Measurements from ENCODE around the gene KRT38. TPM values are rescaled to one million over a fixed set of nuclear protein-coding genes. Genes with fewer than 3 reads are reported as not detected.
"Not testable (repeated sequence)": the region's sequence is repeated elsewhere in the genome, so short reads cannot be mapped to it uniquely, and the experiment has no call there.

The KRT38 gene
- total RNA-seq, 1 donor from 2014 or later: not detected

DNA sequence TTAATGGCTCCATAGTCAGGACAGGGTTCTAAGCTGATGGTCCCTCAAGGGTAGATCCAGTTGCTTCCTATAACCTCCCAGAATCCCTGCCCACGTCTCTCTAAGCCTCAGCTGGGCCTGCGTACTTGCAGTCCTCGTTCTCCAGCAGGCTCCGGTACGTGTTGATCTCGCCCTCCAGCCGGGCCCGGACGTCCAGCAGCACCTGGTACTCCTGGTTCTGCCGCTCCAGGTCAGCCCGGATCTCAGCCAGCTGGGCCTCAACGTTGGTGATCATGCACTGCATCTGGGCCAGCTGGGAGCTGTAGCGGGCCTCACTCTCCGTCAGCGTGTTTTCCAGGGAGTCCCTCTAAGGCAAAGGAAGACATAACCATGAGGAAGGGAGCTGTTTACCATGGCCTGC, 21.9 kb upstream of the KRT38 start:
- DNase-seq (ENCODE audit: low spot score): no peak

DNA sequence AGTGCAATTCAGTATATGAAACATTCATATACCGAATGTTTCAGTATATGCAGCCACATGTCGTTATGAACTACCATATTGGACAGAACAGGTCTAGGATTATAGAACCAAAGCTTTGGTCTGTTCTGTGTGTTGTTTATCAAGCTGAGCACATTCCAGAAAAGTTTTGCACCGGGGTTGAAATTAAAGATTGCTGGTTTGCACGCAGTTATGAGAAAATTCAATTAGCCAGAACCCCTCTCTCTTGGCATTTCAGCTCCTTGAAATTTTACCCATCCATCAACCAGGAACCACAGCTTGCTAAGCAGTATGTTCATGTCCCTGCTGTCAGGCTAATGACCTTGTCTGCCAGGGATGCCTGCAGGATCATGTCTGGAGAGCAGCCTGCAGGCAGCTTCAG, 16.9 kb upstream of the KRT38 start:
- DNase-seq (ENCODE audit: low spot score): no peak

DNA sequence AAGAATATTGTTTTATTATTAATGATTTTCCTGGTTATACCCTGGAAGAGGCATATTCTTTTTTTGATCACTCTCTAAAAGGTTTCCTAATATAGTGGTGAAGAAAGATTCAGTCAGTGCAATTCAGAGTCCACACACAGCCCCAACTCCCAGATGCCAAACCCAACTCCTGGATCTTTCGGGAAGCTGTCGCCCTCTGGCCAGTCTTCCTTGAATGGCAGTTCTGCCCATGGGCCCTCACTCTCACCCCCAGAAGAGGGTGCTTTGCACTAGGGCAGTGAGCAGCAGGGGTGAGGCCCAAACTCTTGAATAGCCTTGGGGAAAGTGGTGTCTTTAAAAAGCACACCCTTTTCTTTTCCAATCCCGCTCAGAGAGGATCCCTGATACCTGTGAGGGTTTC, 15.4 kb upstream of the KRT38 start:
- DNase-seq (ENCODE audit: low spot score): no peak

DNA sequence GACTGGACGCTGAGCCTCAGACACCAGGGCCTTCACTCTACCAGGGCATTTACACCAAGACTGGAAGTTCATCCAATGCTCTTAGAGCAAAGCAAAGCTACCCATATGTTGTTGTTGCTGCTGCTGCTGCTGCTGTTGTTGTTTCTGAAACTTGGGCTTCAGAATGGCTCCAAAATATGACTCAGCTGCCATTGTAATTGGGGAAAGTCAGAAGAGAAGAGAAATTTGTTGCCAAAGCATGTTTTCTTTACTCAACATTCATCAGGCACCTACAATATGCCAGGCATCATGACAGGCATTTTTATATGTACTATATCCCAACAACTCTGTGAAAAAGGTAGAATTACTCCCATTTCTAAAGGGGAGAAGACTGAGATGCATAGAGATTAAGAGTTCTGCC, 14.5 kb upstream of the KRT38 start:
- DNase-seq (ENCODE audit: low spot score): no peak

DNA sequence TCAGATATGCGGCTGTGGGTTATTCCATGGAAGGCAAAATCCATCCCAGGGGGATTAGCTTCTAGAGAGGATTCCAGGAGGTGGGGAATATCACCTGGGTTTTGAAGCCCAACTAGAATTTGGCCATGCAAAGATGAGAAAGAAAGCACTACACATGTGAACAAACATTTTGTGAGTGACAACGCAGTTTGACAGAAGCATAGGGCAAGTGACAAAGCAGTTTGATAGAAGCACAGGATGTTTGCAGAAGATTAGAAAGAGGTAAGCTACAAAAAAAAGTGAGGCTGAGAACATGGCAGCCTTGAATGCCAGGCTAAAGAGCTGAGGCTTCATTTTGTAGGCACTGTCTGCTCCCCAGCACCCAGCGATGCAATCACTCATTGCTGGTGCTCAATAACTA, 12.3 kb upstream of the KRT38 start:
- no peak for DNase-seq (ENCODE audit: low spot score)

DNA sequence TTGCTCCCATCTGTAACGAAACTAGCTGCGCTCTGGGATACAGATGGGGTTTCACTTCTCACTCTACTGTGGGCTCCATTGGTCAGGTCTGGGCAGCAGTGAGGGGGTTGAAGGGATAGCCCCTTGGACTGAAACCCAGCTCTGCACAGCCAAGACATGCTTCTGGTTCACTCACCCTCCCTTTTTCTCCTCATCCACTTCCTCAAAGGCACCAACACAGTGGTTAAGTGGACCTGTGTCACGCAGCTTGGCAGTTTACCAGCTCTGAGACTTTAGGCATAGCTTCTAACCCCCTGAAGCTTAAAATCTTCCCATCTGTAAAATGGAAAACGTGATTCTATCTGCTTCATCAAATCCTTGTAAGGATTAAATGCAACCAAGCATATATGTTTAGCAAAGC, 11.5 kb upstream of the KRT38 start:
- DNase-seq (ENCODE audit: low spot score): no peak

DNA sequence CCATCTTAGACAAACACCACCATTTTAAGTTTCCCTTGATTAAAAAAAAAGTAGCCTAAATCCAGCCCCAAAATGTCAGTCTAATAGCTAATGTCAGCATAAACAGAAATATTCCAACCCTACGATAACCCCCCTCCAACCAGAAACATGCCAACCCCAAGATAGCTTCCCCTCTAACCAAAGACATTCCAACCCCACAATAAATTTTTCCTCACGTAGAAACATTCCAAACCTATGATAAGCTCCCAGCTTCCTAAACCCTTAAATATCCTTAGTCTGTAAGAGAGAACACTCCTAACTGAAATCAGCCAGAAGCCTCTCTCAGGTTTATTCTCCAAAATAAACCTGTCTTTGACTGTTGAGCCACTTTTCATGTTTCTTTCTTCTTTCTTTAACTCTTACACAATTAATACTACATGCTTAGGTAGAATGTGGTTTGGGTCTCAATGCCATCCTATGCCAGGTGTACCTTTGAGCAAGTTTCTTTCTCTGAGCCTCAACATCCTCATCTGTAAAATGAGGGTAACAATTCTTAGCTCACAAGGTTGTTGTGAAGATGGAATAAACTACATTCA, 10.5 kb upstream of the KRT38 start:
- DNase-seq (ENCODE audit: low spot score): no peak

DNA sequence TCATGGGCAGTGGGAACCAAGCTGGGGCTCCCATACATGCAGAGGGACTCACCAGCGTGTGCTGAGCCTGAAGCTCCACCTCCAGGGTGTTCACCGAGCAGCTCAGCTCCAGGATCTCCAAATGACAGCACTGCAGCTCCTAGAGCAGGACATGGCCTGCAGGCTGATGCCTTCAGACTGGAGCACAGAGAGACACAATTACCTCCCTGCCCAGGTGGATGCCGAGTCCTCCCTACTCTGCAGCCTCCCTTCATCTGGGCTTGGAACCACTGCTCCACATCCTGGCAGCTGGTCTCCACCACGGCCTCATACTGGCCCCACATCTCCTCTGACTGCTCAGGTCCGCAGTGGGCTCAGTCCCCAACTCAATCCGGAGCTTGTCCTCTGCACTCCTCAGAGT, 8.2 kb upstream of the KRT38 start:
- no peak for DNase-seq (ENCODE audit: low spot score)

DNA sequence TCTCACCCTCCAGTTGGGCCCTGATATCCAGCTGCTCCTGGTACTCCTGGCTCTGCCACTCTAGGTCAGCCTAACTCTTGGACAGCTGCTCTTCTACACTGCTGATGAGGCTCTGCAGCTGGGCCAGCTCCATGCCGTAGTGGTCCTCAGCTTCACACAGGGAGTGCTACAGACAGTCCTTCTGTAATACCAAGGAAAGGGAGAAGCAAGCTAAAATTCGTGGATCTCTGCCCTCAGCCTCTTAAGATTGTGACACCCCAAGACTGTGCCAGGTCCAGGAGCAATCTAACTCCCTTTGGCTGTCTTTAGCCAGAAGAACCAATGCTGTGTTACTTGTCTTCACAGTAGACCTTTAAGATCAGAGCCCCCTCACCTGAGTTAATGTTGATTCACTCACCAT, 7.7 kb upstream of the KRT38 start:
- DNase-seq (ENCODE audit: low spot score): no peak

DNA sequence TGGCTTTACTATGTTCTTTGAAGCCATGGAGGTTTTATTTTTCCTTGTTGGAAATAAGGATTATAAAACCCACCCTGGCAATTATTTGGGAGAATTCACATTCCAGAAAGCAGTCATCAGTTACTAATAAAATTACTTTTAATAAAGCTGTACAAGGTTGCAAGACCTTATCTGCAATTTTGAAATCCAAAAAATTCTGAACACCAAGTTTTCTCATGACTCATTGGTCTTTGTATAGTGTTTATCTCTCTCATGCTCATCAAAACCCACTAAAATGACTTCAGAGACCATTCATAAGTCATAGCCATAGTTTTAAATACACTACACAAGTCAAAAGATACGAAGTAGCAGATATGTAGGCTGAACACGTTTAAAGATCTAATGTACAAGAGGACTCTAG, 6.0 kb upstream of the KRT38 start:
- DNase-seq (ENCODE audit: low spot score): no peak

DNA sequence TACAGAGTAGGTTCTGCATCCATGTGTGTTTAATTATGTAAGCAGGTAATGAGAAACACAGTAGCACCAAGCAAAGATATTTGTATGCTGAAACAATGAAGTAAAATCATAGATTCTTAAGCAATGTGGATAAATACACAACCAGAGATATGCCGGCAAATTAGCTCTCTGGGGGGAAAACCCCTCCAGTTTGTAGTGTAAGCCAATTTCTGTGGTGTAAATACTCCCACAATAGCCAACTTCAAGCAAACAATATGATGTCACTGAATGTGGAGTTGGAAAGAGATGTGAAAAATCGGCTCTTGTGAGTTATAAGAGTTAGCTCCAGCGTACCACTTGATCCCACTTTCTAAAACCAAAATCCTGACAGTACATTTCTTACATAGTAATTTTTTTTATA, 3.9 kb upstream of the KRT38 start:
- DNase-seq (ENCODE audit: low spot score): no peak

DNA sequence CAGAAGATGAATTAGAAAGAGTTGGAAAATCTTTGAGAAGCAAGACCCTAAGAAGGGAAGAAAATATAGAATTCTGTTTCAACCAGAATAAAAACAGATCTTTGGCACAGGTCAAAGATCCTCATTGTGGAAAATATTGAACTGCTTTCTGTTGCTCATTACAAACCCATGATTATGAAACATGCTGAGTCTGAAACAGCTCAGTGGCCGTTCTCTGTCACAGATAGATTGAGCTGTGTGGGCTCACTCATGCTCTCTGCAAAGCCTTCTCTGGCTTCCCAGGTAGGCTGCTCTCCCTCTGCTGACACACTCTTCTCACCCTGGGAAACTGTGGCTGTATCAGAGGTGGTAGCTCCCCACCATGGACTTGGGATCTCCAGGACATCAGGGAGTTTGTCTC, 3.4 kb upstream of the KRT38 start:
- no peak for DNase-seq (ENCODE audit: low spot score)

DNA sequence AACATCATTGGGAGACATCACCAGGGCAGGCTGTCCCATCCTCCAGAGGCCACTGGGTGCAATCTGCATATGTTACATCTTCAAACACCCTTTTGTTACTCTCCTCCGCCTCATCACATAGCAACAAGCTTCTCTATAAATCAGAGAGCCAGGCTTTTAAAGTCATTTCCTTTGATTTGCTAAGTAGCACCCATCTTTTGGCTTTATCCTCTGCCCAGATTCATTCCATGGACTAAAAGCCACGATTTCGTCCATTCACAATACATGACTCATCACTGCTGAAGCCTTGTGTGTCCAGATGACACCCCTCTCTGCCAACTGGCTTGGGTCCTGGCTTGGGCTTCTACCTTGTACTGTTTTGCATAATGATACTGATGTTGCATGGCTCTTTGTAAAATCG, 2.0 kb upstream of the KRT38 start:
- DNase-seq (ENCODE audit: low spot score): no peak

DNA sequence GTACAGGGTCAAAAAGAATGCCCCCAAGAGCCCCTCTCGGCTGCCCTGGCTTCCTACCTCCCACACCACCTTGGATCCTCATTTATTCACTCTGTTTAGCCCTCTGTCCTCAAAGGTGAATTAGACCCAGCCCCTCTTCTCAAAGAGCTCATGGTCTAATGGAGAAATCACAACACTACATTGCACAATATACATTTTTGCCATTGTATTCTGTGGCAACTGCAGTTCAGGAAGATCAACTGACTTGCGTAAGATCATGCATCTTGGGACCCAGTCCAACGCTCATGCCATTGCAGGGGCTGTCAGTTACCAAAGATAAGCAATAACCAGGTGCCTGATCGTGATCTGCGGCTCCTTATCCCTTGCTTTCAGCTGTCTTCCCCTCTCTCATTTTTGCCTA, 1.4 kb downstream of the KRT38 start:
- no peak for DNase-seq (ENCODE audit: low spot score)

DNA sequence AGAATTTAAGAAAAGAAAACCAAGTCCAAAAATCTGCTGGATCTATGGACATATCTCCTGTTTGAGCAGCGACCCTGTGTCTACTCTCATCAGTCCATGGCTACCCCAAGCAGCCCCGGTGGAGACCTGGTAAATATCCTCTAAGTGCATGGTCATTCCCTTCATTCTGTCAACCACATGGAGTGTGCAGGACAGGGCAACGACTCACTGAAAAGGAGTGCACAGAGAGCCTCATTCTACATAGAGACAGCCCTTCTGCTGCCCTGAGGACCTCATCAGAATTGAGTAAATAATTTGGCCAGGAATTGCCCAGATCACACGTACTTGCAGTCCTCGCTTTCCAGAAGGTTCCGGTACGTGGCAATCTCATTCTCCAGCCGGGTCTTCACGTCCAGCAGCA, 3.0 kb downstream of the KRT38 start:
- DNase-seq (ENCODE audit: low spot score): no peak

DNA sequence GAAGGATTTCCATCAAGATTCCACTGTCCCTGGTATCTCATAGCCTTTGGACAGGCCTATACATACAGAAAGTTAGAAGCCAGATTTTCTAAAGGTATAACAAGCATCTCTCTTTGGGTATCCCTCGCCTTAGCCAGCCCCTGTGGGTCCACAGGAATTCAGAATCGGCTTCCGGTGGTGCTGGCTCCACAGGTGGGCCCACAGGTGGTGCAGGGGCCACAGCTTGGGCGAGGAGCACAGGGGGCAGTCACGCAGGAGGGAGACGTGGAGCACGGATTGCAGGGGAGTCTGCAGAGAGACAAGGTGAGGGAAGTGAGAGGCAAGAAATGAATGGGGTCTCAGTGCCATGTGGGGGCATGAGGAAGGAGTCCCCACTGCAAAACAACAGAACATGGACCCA, 3.5 kb downstream of the KRT38 start:
- DNase-seq (ENCODE audit: low spot score): no peak

DNA sequence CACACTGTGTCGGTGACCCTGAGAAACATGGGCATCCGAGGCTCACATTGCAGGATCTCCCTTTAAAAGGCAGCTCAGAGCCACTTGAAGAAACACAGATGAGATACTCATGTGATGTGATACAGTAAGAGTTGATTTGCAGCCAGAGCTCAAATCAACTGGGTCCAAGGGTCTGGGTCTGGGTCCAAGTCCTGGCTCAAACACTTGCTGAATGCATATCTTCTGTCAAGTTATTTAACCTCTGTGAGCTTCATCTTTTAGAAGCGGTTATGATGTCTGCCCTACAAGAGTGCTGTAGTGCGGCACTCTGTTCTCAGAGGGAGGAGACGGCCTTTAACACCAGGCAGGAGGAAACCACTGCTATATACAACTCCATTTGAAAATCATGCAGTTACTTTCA, 6.4 kb downstream of the KRT38 start:
- no peak for DNase-seq (ENCODE audit: low spot score)

DNA sequence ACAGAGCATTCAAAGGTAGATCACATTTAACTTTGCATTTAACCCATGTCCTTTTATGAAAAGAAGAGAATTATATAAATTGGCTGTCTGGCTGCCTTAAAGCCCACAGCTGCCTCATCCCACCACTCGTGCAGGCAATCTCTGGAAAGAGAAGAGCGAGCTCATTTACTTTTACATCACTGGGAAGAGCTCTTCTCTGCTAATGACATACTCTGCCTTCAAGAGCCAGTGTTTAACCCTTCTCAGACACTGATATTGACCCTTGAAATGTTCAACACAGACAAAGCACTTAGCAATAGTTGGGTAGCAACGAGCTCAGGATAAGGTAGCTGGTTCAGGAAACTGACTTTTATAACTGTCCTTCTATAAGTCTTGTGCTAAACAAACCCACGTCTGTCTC, 6.8 kb downstream of the KRT38 start:
- no peak for DNase-seq (ENCODE audit: low spot score)

DNA sequence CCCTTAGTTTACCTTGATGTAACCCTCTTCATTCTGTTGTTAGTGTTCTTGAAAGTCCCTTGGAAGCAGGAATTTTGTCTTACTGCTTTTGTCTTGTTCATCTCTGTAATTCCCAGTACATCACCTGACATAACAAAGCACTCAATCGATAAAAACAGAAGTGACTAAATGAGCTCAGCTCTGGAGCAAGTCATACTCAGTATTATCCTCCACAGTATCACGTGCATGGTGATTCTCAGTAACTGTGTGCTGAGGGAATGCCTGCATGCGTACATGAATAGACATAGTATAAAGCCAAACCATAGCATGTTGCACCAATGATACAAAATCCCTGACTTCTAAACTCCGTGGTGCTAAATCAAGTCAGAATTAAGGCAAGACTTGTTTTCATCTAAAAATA, 7.2 kb downstream of the KRT38 start:
- DNase-seq (ENCODE audit: low spot score): no peak

DNA sequence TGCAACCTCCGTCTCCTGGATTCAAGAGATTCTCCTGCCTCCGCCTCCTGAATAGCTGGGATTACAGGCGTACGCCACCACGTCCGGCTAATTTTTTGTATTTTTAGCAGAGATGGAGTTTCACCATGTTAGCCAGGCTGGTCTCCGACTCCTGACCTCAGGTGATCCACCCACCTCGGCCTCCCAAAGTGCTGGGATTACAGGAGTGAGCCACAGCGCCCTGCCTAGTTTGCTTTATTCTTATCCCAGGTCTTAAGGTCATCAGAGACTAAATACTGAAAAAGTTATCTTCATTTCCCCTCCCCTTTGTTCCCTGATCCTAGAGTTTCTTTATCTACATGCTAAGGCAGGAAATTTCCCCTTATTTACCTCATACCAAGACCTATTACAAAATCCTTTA, 10.4 kb downstream of the KRT38 start:
- DNase-seq (ENCODE audit: low spot score): not testable (repeated sequence)

DNA sequence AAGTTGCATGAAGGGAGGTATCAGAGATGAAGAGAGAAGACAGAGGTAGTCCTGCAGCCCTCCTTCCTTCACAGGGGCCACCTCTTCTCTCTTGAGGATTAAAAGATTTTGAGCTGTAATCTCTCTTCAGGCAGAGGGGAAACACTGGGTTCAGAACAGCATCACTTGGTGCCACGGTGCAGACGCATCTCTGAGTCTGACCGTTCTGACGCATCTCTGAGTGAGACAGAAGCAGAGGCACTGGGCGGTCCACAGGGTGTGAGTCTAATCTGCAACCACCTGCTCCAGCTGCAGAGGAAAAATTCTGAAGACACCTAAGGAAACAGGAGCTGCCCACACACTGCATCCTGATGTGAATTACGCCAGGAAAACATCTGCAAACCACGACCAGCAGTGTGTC, 11.1 kb downstream of the KRT38 start:
- DNase-seq (ENCODE audit: low spot score): no peak

DNA sequence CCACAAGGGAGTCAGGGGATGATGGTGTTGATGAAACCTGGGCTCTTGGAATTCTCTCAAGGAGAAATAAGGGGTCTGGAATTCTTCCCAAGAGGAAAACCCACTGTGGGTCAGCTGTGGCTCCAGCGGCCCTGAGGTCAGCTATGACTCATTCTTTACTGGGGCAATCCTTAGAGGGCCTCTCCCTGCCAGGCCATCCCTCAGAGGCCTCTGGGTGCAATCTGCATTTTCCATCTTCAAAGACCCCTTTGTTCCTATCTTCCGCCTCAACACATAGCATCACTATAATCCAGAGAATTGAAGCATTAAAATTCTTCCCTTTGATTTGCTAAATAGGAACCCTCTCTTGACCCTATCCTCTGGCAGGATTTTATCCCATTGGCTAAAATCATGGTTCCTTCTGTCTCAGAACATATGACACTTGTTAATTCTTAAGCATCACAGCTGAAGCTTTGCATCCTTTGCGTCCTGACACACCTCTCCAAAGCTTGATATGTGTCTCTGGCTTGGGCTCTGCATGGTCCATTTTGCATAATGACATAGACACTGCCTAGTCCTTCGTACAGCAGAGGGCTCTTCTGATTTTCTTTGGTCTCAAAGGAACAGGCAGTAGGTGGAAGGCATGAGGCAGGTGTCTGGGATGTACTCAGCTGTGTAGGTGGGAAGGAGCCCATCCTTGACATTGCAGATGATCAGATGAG, 12.0 kb downstream of the KRT38 start:
- no peak for DNase-seq (ENCODE audit: low spot score)

DNA sequence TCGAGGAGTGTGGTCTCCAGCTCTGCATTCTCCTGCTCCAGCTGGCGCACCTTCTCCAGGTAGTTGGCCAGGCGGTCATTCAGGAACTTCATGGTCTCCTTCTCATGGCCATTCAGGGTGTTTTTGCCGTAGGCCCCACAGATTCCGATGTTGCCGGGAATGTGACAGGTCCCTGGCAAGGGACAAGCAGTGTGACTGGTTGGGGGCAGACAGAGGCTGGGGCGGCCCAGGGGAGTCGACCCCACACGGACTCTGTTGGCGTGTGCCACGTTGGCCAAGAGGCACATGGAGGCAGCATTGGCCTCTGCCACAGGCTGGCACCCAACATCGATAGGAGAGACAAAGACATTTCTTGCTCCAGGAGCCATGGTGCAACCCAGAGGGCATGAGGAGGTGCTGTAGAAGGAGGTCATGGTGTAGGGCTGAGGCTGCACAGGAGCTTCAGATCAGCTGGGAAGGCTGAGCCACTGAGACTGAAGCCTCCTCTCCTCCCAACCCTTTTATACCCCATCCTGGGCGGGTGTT, 16.6 kb downstream of the KRT38 start, which contains the start of gene KRT37:
TSS of gene KRT37 (minus strand) at position 475 of the 525 bp plus-strand sequence. CDS start at position 413, 62 bp downstream.
- no peak for DNase-seq (ENCODE audit: low spot score)

DNA sequence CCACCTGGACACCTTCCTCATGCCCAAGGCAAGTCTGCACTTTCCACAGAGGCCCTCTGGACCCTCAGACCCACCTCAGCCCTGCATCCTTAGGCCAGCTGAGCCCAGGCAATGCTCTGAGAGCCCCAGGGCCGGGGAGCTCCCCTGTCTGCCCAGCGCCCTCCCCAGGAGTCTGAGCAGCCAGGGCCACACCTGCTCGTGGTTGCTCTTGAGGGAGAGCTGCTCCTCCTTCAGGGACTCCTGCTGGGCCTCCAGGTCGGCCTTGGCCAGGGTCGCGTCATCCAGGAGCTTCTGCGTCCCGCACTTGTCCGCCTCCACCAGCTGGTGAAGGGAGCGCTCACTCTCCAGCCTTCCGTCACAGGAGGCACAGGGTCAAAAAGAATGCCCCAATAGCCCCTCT, 18.2 kb downstream of the KRT38 start:
- not testable (repeated sequence) for DNase-seq (ENCODE audit: low spot score)

All from ureter (tissue), 1 donor.